IPS DF 6.9 (cell line): ENCODE results near the gene RAPGEF4.
"Not testable (repeated sequence)": the region's sequence is repeated elsewhere in the genome, so short reads cannot be mapped to it uniquely, and the experiment has no call there.

ENCODE experiments used
- DNase-seq: peaks from one replicate; pipeline ENCODE4 v3.0.0-alpha.2; 2013; ENCODE audit warnings: low read depth, low spot score
- H3K27ac ChIP-seq: one replicate; pipeline ENCODE4 v1.5.1; 2013; ENCODE audit warnings: low read length, control low read depth
- H3K27me3 ChIP-seq: 2 replicates; pipeline ENCODE4 v1.6.1; 2013; ENCODE audit warnings: mild to moderate bottlenecking, low read length; ENCODE audit not compliant: control insufficient read depth, insufficient read depth
- H3K36me3 ChIP-seq: 2 replicates; pipeline ENCODE4 v1.6.1; 2013; ENCODE audit warnings: low read length; ENCODE audit not compliant: control insufficient read depth, insufficient read depth
- H3K4me1 ChIP-seq: 2 replicates; pipeline ENCODE4 v1.6.1; 2013; ENCODE audit warnings: low read length; ENCODE audit not compliant: control insufficient read depth, insufficient read depth
- H3K4me3 ChIP-seq: 2 replicates; pipeline ENCODE4 v1.5.1; 2013; ENCODE audit warnings: mild to moderate bottlenecking, low read length
- H3K9me3 ChIP-seq: 2 replicates; pipeline ENCODE4 v1.6.1; 2013; ENCODE audit warnings: low read length, inconsistent platforms; ENCODE audit not compliant: control insufficient read depth, insufficient read depth
- WGBS: extraction: QIAGEN DNeasy Blood & Tissue Kit; methylation state at CpG from one replicate; pipeline ENCODE4 v1.1.7; 2013; ENCODE audit warnings: mixed read lengths, missing lambda C conversion rate; ENCODE audit not compliant: insufficient read length, insufficient coverage; 5-methylcytosine and 5-hydroxymethylcytosine counted together

Gene RAPGEF4

DNA sequence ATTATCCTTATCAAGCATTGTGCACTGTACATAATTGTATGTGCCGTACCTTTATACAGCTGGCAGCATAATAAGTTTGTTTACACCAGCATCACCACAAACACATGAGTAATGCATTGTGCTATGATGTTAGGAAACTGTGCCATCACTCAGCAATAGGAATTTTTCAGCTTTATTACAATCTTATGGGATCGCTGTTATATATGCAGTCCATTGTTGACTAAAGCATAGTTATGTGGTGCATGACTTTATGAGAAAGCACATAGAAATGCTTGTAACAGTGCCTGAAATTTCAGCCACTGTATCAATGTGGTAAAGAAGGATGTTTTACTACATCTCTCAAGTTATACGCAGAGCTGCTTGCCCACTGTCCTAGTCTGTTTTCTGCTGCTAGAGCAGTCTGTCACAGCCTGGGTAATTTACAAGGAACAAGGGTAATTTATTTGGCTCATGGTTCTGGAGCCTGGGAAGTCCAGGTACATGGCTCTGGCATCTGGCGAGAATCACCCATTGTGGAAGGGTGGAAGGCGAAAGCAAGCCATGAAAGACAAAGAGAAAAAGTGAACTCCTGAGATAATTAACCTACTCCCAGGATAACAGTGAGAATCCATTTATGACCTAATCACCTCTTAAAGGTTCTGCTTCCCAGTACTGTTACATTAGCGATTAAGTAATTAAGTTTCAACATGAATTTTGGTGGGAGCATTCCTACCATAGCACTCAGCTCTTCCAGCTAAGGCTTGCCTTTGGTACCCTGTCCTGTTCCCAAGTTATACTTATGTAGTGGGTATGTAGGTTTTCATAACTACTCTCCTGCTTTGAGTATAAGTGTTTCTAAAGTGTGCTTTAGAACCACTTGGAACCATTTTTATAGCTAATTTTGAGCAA, 344.6 kb downstream of the RAPGEF4 start:
- DNase-seq = no peak
- no CpG with 5 or more reads among the region's 6 CpGs for WGBS

DNA sequence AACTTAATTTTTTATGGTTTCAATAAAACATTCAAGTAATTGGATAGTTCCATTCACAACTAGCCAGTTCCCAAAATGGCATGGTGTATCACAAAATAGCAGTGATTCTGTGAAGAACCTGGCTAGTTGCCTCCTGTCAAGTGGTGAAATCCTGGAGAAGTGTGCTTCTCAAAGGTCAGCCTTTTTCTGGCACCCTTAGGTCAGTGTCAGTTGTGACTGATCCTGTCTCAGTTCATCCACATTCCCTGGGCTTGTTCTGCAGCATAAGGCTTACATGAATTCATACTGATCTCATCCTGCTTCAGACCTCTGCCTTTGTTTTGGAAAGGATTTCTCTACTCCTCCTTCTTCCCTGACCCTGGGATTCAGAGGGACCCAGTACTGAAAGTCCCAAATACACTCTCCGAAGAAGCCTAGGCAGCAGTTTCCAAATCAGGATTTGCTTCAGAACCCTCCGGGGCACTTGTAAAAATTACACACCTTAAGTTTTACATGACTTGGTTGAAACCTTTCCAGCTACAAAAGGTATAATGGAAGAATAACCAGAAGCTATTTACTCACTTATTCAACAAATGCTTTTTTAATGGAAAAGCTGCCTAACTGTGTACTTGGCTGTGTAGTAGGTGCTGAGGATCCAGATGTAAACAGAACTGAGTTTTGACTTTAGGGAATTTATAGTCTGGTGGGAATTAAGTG, 351.0 kb downstream of the RAPGEF4 start:
- H3K4me1 ChIP-seq = peaks cover 4% of the 10 kb centered on the region; the same call in 1 of the 2 replicates
- H3K27me3 ChIP-seq = no peaks in the 10 kb centered on the region
- H3K36me3 ChIP-seq = no peaks in the 10 kb centered on the region
- no peak overlapping the region for H3K4me3 ChIP-seq
- H3K9me3 ChIP-seq = no peaks in the 10 kb centered on the region
- no peak overlapping the region for H3K27ac ChIP-seq
- WGBS = no CpG with 5 or more reads among the region's 2 CpGs
- DNase-seq = no peak

More for the DNA sequence above, 344.6 kb downstream of the RAPGEF4 start:
- H3K4me3 ChIP-seq = no peak overlapping the region
- H3K27ac ChIP-seq = no peak overlapping the region
- no peaks in the 10 kb centered on the region for H3K36me3 ChIP-seq
- H3K4me1 ChIP-seq = 0 out of 2 replicates have a peak, but pooled peaks cover 1% of the 10 kb centered on the region
- no peaks in the 10 kb centered on the region for H3K27me3 ChIP-seq
- H3K9me3 ChIP-seq = no peaks in the 10 kb centered on the region

DNA sequence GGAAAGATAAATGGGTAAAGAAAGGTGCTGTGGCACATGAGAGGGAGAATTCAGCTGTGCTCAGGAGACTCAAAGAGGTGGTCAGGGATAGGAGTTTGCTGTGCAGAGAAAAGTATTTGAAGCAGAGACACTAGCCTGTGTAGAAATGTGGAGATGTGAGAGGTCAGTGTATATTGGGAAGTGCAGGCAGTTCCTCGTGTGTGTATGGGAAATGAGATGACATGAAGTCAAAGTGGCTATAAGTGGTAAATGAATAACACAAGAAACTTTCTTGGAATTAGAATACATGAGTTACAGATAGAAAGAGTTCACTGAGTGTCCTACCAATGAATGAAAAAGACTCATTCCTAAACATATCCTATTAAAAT, 351.6 kb downstream of the RAPGEF4 start:
- Histone ChIP-seq H3K4me3 (no peak overlapping the region), H3K27me3 (no peaks in the 10 kb centered on the region), H3K27ac (no peak overlapping the region), H3K36me3 (no peaks in the 10 kb centered on the region), H3K9me3 (no peaks in the 10 kb centered on the region), H3K4me1 (peaks cover 4% of the 10 kb centered on the region; the same call in 1 of the 2 replicates)
- no CpG with 5 or more reads among the region's 1 CpG for WGBS
- no peak for DNase-seq

DNA sequence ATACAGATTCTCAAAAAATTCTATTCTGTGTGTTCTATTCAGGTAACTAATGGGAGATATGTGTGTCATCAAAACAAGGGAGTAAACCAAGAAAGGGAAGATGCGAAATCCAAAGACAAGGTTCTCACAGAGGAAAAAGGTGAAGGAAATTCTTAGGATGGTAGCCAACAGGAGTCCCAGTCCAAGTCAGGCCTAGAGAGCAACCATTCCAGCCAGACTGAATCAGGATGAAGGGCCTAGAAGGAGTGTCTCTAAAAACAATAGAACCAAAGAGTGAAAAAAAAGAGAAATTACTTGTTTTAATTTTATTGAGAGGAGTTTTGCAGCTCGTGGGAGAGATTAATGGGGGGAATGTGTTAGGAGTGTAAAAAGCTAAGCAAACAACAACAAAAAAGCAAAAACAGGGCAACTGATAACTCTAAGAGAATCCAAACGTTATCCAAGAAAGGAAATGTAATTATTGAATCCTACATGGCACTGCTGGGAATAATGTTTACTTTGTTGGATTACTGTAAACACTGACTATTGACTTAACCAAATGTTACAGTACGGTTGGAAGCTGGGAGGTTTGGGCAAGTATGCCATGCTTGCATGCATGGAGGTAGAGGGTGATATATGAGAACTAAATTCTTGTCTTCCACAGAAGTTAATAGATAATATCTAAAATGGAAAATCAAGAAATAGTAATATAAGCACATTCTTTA, 352.3 kb downstream of the RAPGEF4 start:
- Histone ChIP-seq H3K27ac (no peak overlapping the region), H3K27me3 (no peaks in the 10 kb centered on the region), H3K4me1 (peaks cover 3% of the 10 kb centered on the region; the same call in 1 of the 2 replicates), H3K4me3 (no peak overlapping the region), H3K9me3 (no peaks in the 10 kb centered on the region), H3K36me3 (no peaks in the 10 kb centered on the region)
- DNase-seq = no peak
- 100% methylated on average over 1 of the region's 4 CpGs for whole genome bisulfite sequencing

DNA sequence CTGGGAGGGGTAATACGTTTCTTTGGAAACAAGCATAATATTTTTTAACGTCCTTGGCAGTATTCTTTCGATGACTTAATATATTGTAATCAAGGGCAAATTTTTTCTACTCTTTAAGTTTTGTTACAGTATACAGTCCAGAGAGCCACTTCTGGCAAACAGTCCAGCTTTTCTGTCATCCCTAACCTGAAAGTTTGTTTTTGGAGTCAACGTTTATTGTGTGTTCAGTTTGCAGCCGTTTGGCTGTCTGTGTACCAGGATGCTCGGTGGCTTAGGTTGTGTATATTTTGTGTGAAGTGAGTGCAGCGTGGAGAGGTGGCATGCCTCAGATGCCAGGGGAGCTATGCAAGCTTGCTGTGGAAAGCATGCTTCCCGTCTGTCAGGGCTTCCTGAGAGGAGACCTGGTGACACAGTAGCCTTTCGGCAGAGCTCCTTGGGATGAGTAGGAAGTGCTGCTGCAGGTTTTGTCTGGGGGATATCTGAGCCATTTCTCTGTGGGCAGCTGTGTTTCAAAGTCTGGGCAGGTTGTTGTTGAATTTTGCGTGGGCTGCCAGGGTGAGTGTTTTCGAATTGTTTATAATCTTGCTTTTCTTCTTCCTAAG, 354.7 kb downstream of the RAPGEF4 start:
- DNase-seq = no peak
- no peak overlapping the region for H3K27ac ChIP-seq
- no CpG with 5 or more reads among the region's 11 CpGs for WGBS

DNA sequence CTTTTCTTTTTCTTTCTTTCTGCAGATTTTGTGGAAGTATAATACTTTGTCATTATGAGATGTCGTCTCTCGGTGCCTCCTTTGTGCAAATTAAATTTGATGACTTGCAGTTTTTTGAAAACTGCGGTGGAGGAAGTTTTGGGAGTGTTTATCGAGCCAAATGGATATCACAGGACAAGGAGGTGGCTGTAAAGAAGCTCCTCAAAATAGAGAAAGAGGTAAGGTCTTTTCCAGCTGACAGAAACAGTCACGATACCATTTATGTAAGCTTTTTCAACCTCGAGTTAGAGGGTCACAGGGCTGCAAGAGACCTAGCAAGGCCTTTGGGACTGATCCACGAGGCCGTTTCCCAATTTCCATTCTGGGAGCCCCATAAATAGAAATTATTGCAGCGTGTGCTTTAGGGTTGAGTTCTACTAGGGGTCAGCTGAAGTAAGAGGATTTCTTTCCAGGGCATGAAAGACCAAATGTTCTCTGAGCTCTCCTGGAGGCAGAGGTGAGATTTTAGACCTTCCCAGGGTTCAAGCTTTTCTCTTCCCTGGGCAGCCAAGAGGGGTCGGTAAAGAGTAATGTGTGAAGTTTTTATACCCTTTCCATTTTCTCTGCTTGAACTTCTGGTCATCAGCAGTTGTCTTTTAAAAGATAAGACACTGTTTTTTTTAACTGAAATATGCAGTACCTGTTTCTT, 355.5 kb downstream of the RAPGEF4 start:
- no CpG with 5 or more reads among the region's 10 CpGs for WGBS
- no peak for DNase-seq
- H3K27ac ChIP-seq = no peak overlapping the region
- H3K9me3 ChIP-seq = no peaks in the 10 kb centered on the region
- H3K27me3 ChIP-seq = no peaks in the 10 kb centered on the region
- H3K4me3 ChIP-seq = no peak overlapping the region
- peaks cover 3% of the 10 kb centered on the region; the same call in 1 of the 2 replicates for H3K4me1 ChIP-seq
- H3K36me3 ChIP-seq = no peaks in the 10 kb centered on the region

More for the DNA sequence above, 354.7 kb downstream of the RAPGEF4 start:
- H3K4me3 ChIP-seq = no peak overlapping the region
- peaks cover 3% of the 10 kb centered on the region; the same call in 1 of the 2 replicates for H3K4me1 ChIP-seq
- H3K36me3 ChIP-seq = no peaks in the 10 kb centered on the region
- H3K9me3 ChIP-seq = no peaks in the 10 kb centered on the region
- no peaks in the 10 kb centered on the region for H3K27me3 ChIP-seq

DNA sequence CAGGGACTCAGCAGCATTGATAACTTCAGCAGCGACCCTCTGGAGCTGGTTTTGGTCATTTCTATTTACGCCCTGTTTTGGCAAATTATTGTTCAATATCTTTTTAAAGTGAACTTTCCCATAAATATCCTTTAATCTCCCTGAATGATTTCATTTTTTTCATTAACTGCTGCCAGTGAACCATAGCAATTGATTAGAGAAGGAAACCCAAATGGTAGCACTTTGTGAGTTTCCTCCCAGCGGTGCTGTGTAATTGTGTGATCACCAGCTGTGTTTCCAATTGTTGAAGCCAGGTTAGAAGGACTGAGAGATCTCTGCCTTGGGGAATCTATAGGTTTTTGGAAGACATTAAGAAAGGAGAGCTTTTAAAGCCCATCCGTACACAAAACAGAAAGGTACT, 356.3 kb downstream of the RAPGEF4 start:
- H3K4me1 ChIP-seq = peaks cover 3% of the 10 kb centered on the region; the same call in 1 of the 2 replicates
- no peaks in the 10 kb centered on the region for H3K27me3 ChIP-seq
- H3K4me3 ChIP-seq = no peak overlapping the region
- H3K27ac ChIP-seq = no peak overlapping the region
- no peaks in the 10 kb centered on the region for H3K36me3 ChIP-seq
- no peak for DNase-seq
- H3K9me3 ChIP-seq = no peaks in the 10 kb centered on the region
- WGBS = no CpG with 5 or more reads among the region's 4 CpGs

DNA sequence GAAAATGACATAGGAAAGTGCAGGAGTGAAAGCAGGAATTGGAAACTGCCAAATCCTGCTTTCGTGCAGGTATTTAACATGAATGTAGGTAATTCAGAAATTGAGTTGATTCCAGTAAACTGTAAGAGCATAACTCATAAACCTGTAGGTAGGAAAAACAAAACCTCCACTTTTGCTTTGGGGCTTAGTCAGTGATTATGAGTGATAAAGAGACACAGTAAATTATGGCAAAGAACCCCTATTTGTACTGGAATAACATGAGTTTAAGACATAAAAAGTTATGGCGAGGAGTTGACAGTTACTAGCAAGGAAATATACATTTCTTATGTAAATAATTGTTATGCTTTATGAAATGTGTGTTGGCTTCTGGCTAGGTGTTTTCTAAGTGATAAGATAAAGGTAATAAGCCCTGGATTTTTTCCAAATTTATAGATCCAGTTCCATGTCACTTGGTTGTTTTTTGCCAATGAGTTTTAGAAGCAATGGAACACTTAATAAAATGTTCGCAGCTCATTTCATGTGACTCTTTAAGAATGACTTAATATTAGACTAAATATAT, 357.3 kb downstream of the RAPGEF4 start:
- no peak for DNase-seq
- WGBS = no CpG with 5 or more reads among the region's 3 CpGs
- H3K36me3 ChIP-seq = no peaks in the 10 kb centered on the region
- no peak overlapping the region for H3K4me3 ChIP-seq
- peaks cover 1% of the 10 kb centered on the region; the same call in 1 of the 2 replicates for H3K4me1 ChIP-seq
- no peak overlapping the region for H3K27ac ChIP-seq
- no peaks in the 10 kb centered on the region for H3K27me3 ChIP-seq
- H3K9me3 ChIP-seq = no peaks in the 10 kb centered on the region

DNA sequence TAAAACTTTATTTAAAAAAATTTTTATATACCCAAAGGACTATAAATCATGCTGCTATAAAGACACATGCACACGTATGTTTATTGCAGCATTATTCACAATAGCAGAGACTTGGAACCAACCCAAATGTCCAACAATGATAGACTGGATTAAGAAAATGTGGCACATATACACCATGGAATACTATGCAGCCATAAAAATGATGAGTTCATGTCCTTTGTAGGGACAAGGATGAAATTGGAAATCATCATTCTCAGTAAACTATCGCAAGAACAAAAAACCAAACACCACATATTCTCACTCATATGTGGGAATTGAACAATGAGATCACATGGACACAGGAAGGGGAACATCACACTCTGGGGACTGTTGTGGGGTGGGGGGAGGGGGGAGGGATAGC, 358.0 kb downstream of the RAPGEF4 start:
- not testable (repeated sequence) for H3K4me3 ChIP-seq, H3K27me3 ChIP-seq, H3K4me1 ChIP-seq, H3K36me3 ChIP-seq, DNase-seq, H3K9me3 ChIP-seq, H3K27ac ChIP-seq
- WGBS = no CpG with 5 or more reads among the region's 2 CpGs
